T-cell (primary cell): ENCODE measurements around the gene ALAD. TPM values are rescaled to one million over a fixed set of nuclear protein-coding genes. Genes with fewer than 3 reads are reported as not detected.

Source experiments
- ATAC-seq, 4 experiments: fragments of 200-7000 bp in 3 of 4; fragments of 150-1000 bp in 1 of 4; cut with Tn5 transposase; replicated peaks in 1 of 4; 1 replicate in 3 of 4; 2 replicates in 1 of 4; pipeline ENCODE4 v1.10.0; 2021; ENCODE audit warnings: moderate library complexity in 3 of 4, mild to moderate bottlenecking in 2 of 4, moderate number of reproducible peaks in 1 of 4
- CTCF ChIA-PET, 2 donors: fragments of 300-600 bp; sonication (Branson Sonifier 250); formaldehyde crosslinking; loops; one replicate each; lab custom pipeline; 2022; ENCODE audit warnings: antibody characterized with exemption in 2 of 2; lab: Charles Lee
- POLR2A ChIA-PET, 2 donors: fragments of 300-600 bp; sonication (Branson Sonifier 250); formaldehyde crosslinking; loops; one replicate each; lab custom pipeline; 2022; ENCODE audit warnings: antibody characterized with exemption in 2 of 2; lab: Charles Lee
- DNase-seq, 35 experiments: peaks; one replicate each; pipeline versions ENCODE4 v3.0.0 to v3.0.0-alpha.2; 2013 to 2023
- H3K27ac ChIP-seq: one replicate; pipeline ENCODE4 v1.5.1; 2013; ENCODE audit warnings: low read length
- H3K27me3 ChIP-seq, 2 experiments: replicated peaks in 1 of 2; 1 replicate in 1 of 2; 2 replicates in 1 of 2; pipeline versions ENCODE4 v1.6.1 to v1.7.0; 2013; ENCODE audit warnings: low read length in 1 of 2, mixed read lengths in 1 of 2; ENCODE audit not compliant: control insufficient read depth in 2 of 2, insufficient read depth in 2 of 2; ENCODE audit errors: extremely low read depth in 1 of 2
- H3K36me3 ChIP-seq, 2 donors: 1 replicate in 1 of 2; 2 replicates in 1 of 2; pipeline versions ENCODE4 v1.6.1 to v1.7.0; 2013; ENCODE audit warnings: low read length in 1 of 2; ENCODE audit not compliant: control insufficient read depth in 2 of 2, insufficient read depth in 1 of 2; ENCODE audit errors: extremely low read depth in 1 of 2
- H3K4me1 ChIP-seq, 2 experiments: 1 replicate in 1 of 2; 2 replicates in 1 of 2; pipeline versions ENCODE4 v1.6.1 to v1.7.0; 2013; ENCODE audit warnings: low read length in 2 of 2, mixed read lengths in 1 of 2; ENCODE audit not compliant: insufficient read depth in 2 of 2, control insufficient read depth in 1 of 2; ENCODE audit errors: extremely low read depth in 1 of 2
- H3K4me3 ChIP-seq, 2 donors: 1 replicate in 1 of 2; 2 replicates in 1 of 2; pipeline versions ENCODE4 v1.5.1 to v1.7.0; 2013; ENCODE audit warnings: mild to moderate bottlenecking in 2 of 2, low read length in 1 of 2, moderate library complexity in 1 of 2; ENCODE audit not compliant: control insufficient read depth in 1 of 2; ENCODE audit errors: extremely low read depth in 1 of 2
- H3K9me3 ChIP-seq: 2 replicates; pipeline ENCODE4 v1.7.0; 2013
- H3K27ac Mint-ChIP-seq, 2 donors: one replicate each; pipeline ENCODE4 v1.8.0; 2020 to 2021; ENCODE audit warnings: mild to moderate bottlenecking in 2 of 2, mixed read lengths in 2 of 2
- H3K27me3 Mint-ChIP-seq, 2 donors: one replicate each; pipeline ENCODE4 v1.8.0; 2021 to 2022; ENCODE audit warnings: mixed read lengths in 2 of 2
- H3K36me3 Mint-ChIP-seq: one replicate; pipeline ENCODE4 v1.8.0; 2021; ENCODE audit warnings: mixed read lengths
- H3K4me1 Mint-ChIP-seq, 3 donors: one replicate each; pipeline ENCODE4 v1.8.0; 2020 to 2022; ENCODE audit warnings: mixed read lengths in 3 of 3, mild to moderate bottlenecking in 1 of 3
- H3K4me3 Mint-ChIP-seq, 3 donors: one replicate each; pipeline ENCODE4 v1.8.0; 2020 to 2022; ENCODE audit warnings: mild to moderate bottlenecking in 3 of 3, mixed read lengths in 3 of 3, moderate library complexity in 3 of 3
- H3K9me3 Mint-ChIP-seq, 3 donors: one replicate each; pipeline ENCODE4 v1.8.0; 2020 to 2022; ENCODE audit warnings: mixed read lengths in 3 of 3
- WGBS: methylation state at CpG from one replicate; pipeline ENCODE4 v1.1.5; 2013; ENCODE audit warnings: missing lambda C conversion rate; ENCODE audit not compliant: insufficient coverage; 5-methylcytosine and 5-hydroxymethylcytosine counted together
- total RNA-seq, 35 experiments: library from RNA in 6 of 35; stranded (reverse) in 6 of 35; fragments of 120-200 nt in 1 of 35; gene quantifications; one replicate each; pipeline versions ENCODE4 v1.2.1 to v1.2.4 and lab custom pipeline; 2013 to 2026

ALAD gene
- total RNA-seq, 5 donors from 2014 or later (not counting 1 experiment from before 2014, with no cell fraction given) = 23.4 to 40.8 (median 35.2) TPM

GRCh38 chr9:113431191-113431590 is 30.1 kb upstream of the ALAD start:
- Histone ChIP-seq H3K27me3 (no peaks in the 10 kb centered on the region), H3K4me1 (no peaks in the 10 kb centered on the region), H3K36me3 (no peaks in the 10 kb centered on the region), H3K9me3 (no peaks in the 10 kb centered on the region), H3K4me3 (no peak overlapping the region), H3K27ac (no peak overlapping the region)
- DNase-seq = no peak
- Mint-ChIP-seq H3K27ac (no peak overlapping the region), H3K36me3 (no peaks in the 10 kb centered on the region), H3K9me3 (no peaks in the 10 kb centered on the region), H3K4me1 (no peaks in the 10 kb centered on the region), H3K4me3 (no peak overlapping the region), H3K27me3 (peaks cover 0 to 4% of the 10 kb centered on the region in 2 donors)
- CTCF ChIA-PET = interaction anchor here in 1 of 2 donors (0.5 kb wide), 1 partner anchor 26 kb away, joined by 3 read pairs; no protein-coding TSS in a partner anchor
- POLR2A ChIA-PET = no interaction called here
- no peak for ATAC-seq

GRCh38 chr9:113428062-113428615 is 27.1 kb upstream of the ALAD start:
- Mint-ChIP-seq H3K27me3 (peaks cover 8 to 9% of the 10 kb centered on the region in 2 donors), H3K4me1 (no peaks in the 10 kb centered on the region), H3K9me3 (no peaks in the 10 kb centered on the region), H3K4me3 (no peak overlapping the region), H3K27ac (no peak overlapping the region), H3K36me3 (no peaks in the 10 kb centered on the region)
- Histone ChIP-seq H3K4me1 (no peaks in the 10 kb centered on the region), H3K4me3 (no peak overlapping the region), H3K27me3 (no peaks in the 10 kb centered on the region), H3K36me3 (no peaks in the 10 kb centered on the region), H3K9me3 (no peaks in the 10 kb centered on the region), H3K27ac (no peak overlapping the region)
- DNase-seq = no peak
- POLR2A ChIA-PET = no interaction called here
- ATAC-seq = no peak
- WGBS = no CpG with 5 or more reads among the region's 1 CpG
- CTCF ChIA-PET = interaction anchor here (0.7 to 1.1 kb wide), 2 partner anchors 89 to 1244 kb away, joined by 3 to 4 read pairs; no protein-coding TSS in a partner anchor

- CTCF ChIA-PET = interaction anchor here (0.7 to 1.1 kb wide), 2 partner anchors 89 to 1244 kb away, joined by 3 to 4 read pairs; no protein-coding TSS in a partner anchor
- POLR2A ChIA-PET = no interaction called here
- Mint-ChIP-seq H3K27ac (no peak overlapping the region), H3K4me1 (no peaks in the 10 kb centered on the region), H3K4me3 (no peak overlapping the region), H3K9me3 (no peaks in the 10 kb centered on the region), H3K36me3 (no peaks in the 10 kb centered on the region), H3K27me3 (peaks cover 8 to 9% of the 10 kb centered on the region in 2 donors)
- DNase-seq (no peak), ATAC-seq (no peak)
- no peaks in the 10 kb centered on the region for H3K9me3 ChIP-seq
- WGBS = 100% methylated on average over 1 of the region's 2 CpGs
- H3K27me3 ChIP-seq = no peaks in the 10 kb centered on the region
- no peak overlapping the region for H3K27ac ChIP-seq
- H3K36me3 ChIP-seq = no peaks in the 10 kb centered on the region
- H3K4me3 ChIP-seq = no peak overlapping the region
- H3K4me1 ChIP-seq = no peaks in the 10 kb centered on the region
These were observed 26.5 kb upstream of the ALAD start for GRCh38 chr9:113427629-113428028.

- ATAC-seq (no peak), DNase-seq (no peak)
- H3K27ac Mint-ChIP-seq = no peak overlapping the region
- H3K4me3 Mint-ChIP-seq = no peak overlapping the region
- Histone ChIP-seq H3K36me3 (no peaks in the 10 kb centered on the region), H3K27ac (no peak overlapping the region), H3K27me3 (no peaks in the 10 kb centered on the region), H3K4me1 (no peaks in the 10 kb centered on the region), H3K9me3 (no peaks in the 10 kb centered on the region), H3K4me3 (no peak overlapping the region)
- POLR2A ChIA-PET = interaction anchor here in 1 of 2 donors (0.6 kb wide), 1 partner anchor 108 kb away, joined by 7 read pairs; no protein-coding TSS in a partner anchor
- CTCF ChIA-PET = interaction anchor here (0.6 to 0.7 kb wide), 3 partner anchors 28 to 232 kb away, joined by 3 to 5 read pairs (median 4); no protein-coding TSS in a partner anchor
- no peaks in the 10 kb centered on the region for H3K9me3 Mint-ChIP-seq
- H3K27me3 Mint-ChIP-seq = peaks cover 8 to 9% of the 10 kb centered on the region in 2 donors
- H3K36me3 Mint-ChIP-seq = no peaks in the 10 kb centered on the region
- WGBS = no CpG with 5 or more reads among the region's 1 CpG
- H3K4me1 Mint-ChIP-seq = no peaks in the 10 kb centered on the region
These were observed 25.6 kb upstream of the ALAD start for GRCh38 chr9:113426701-113427100.

- no peak for ATAC-seq
- Histone ChIP-seq H3K4me3 (no peak overlapping the region), H3K4me1 (no peaks in the 10 kb centered on the region), H3K27me3 (no peaks in the 10 kb centered on the region), H3K36me3 (no peaks in the 10 kb centered on the region), H3K27ac (no peak overlapping the region), H3K9me3 (no peaks in the 10 kb centered on the region)
- no peaks in the 10 kb centered on the region for H3K9me3 Mint-ChIP-seq
- no peaks in the 10 kb centered on the region for H3K4me1 Mint-ChIP-seq
- no peak overlapping the region for H3K4me3 Mint-ChIP-seq
- CTCF ChIA-PET = no interaction called here
- peaks cover 8 to 9% of the 10 kb centered on the region in 2 donors for H3K27me3 Mint-ChIP-seq
- no peak overlapping the region for H3K27ac Mint-ChIP-seq
- POLR2A ChIA-PET = no interaction called here
- 44% methylated on average over 1 of the region's 2 CpGs for WGBS
- no peaks in the 10 kb centered on the region for H3K36me3 Mint-ChIP-seq
- DNase-seq = no peak
These were observed 24.0 kb upstream of the ALAD start for GRCh38 chr9:113425072-113425471.

- CTCF ChIA-PET = interaction anchor here (0.5 to 0.7 kb wide), 2 partner anchors 25 to 231 kb away, joined by 3 read pairs; no protein-coding TSS in a partner anchor
These were observed 20.6 kb upstream of the ALAD start for GRCh38 chr9:113421726-113422125.

More at GRCh38 chr9:113421726-113422125, 20.6 kb upstream of the ALAD start:
- H3K27ac Mint-ChIP-seq = no peak overlapping the region
- no peaks in the 10 kb centered on the region for H3K27me3 ChIP-seq
- no CpG with 5 or more reads among the region's 3 CpGs for WGBS
- no peaks in the 10 kb centered on the region for H3K36me3 Mint-ChIP-seq
- H3K27ac ChIP-seq = no peak overlapping the region
- DNase-seq (no peak), ATAC-seq (no peak)
- H3K4me1 Mint-ChIP-seq = no peaks in the 10 kb centered on the region
- no peaks in the 10 kb centered on the region for H3K9me3 Mint-ChIP-seq
- POLR2A ChIA-PET = no interaction called here
- H3K27me3 Mint-ChIP-seq = peaks cover 8 to 9% of the 10 kb centered on the region in 2 donors
- no peak overlapping the region for H3K4me3 Mint-ChIP-seq
- no peaks in the 10 kb centered on the region for H3K4me1 ChIP-seq
- no peaks in the 10 kb centered on the region for H3K9me3 ChIP-seq
- no peak overlapping the region for H3K4me3 ChIP-seq
- H3K36me3 ChIP-seq = no peaks in the 10 kb centered on the region
